IMR-90 (cell line): ENCODE data around the gene ZFHX3. TPM values are rescaled to one million over a fixed set of nuclear protein-coding genes. Genes with fewer than 3 reads are reported as not detected.

ENCODE experiments used
- ATAC-seq: fragments of 200-7000 bp; cut with Tn5 transposase; 2 replicates; pipeline ENCODE4 v1.9.1; 2020; ENCODE audit warnings: low read depth, mild to moderate bottlenecking, moderate library complexity
- BruUV-seq: library from RNA; stranded (reverse); fragments of 400-500 nt; replicated peaks from 2 replicates; lab custom pipeline; 2021; lab: Mats Ljungman, UMichigan
- CTCF ChIA-PET: fragments of 300-600 bp; formaldehyde crosslinking; extraction: SDS; loops from one replicate; lab custom pipeline; 2021; ENCODE audit warnings: antibody characterized with exemption; lab: Yijun Ruan, JAX
- POLR2A ChIA-PET: fragments of 300-600 bp; sonication (Branson Sonifier 250); formaldehyde crosslinking; loops from one replicate; lab custom pipeline; 2022; ENCODE audit warnings: antibody characterized with exemption; ENCODE audit not compliant: unreplicated experiment; lab: Charles Lee
- DNase-seq: peaks from one replicate; pipeline ENCODE4 v3.0.0; 2013
- H2AFZ ChIP-seq: replicated peaks from 2 replicates; pipeline ENCODE3; 2013; ENCODE audit warnings: low read length, mild to moderate bottlenecking; ENCODE audit not compliant: poor library complexity
- H2AK5ac ChIP-seq: 2 replicates; pipeline ENCODE4 v1.6.1; 2013; ENCODE audit warnings: low read depth, low read length, inconsistent platforms
- H2AK9ac ChIP-seq: replicated peaks from 2 replicates; pipeline ENCODE3; 2013; ENCODE audit warnings: mild to moderate bottlenecking, low read depth, low read length, moderate library complexity; ENCODE audit not compliant: poor library complexity
- H2BK120ac ChIP-seq: 2 replicates; pipeline ENCODE4 v1.6.1; 2013; ENCODE audit warnings: low read depth, low read length, inconsistent platforms
- H2BK15ac ChIP-seq: 3 replicates; pipeline ENCODE4 v1.6.1; 2013; ENCODE audit warnings: low read depth, low read length, inconsistent platforms
- H2BK20ac ChIP-seq: 2 replicates; pipeline ENCODE4 v1.6.1; 2013; ENCODE audit warnings: low read depth, mild to moderate bottlenecking, inconsistent platforms, low read length, moderate library complexity
- H2BK5ac ChIP-seq: 2 replicates; pipeline ENCODE4 v1.6.1; 2013; ENCODE audit warnings: mild to moderate bottlenecking, low read depth, low read length, inconsistent platforms; ENCODE audit not compliant: poor library complexity, severe bottlenecking
- H3K14ac ChIP-seq: replicated peaks from 2 replicates; pipeline ENCODE4 v1.6.1; 2013; ENCODE audit warnings: low read depth, low read length, inconsistent platforms
- H3K18ac ChIP-seq: 2 replicates; pipeline ENCODE4 v1.6.1; 2013; ENCODE audit warnings: low read depth, low read length, control low read depth
- H3K23ac ChIP-seq: 2 replicates; pipeline ENCODE4 v1.6.1; 2013; ENCODE audit warnings: low read depth, low read length, inconsistent platforms
- H3K27ac ChIP-seq: 2 replicates; pipeline ENCODE4 v1.5.1; 2013; ENCODE audit warnings: mild to moderate bottlenecking, control low read depth, low read length; ENCODE audit not compliant: insufficient read depth
- H3K27me3 ChIP-seq: 2 replicates; pipeline ENCODE4 v1.6.1; 2013; ENCODE audit warnings: low read length; ENCODE audit not compliant: control insufficient read depth, insufficient read depth
- H3K36me3 ChIP-seq: 2 replicates; pipeline ENCODE4 v1.6.1; 2013; ENCODE audit warnings: low read length, mixed read lengths; ENCODE audit not compliant: control insufficient read depth, insufficient read depth
- H3K4ac ChIP-seq: 2 replicates; pipeline ENCODE4 v1.6.1; 2013; ENCODE audit warnings: low read depth, low read length, inconsistent platforms
- H3K4me1 ChIP-seq: 2 replicates; pipeline ENCODE4 v1.6.1; 2013; ENCODE audit warnings: low read length, mixed read lengths; ENCODE audit not compliant: control insufficient read depth, insufficient read depth
- H3K4me2 ChIP-seq: 2 replicates; pipeline ENCODE4 v1.6.1; 2013; ENCODE audit warnings: low read depth, mild to moderate bottlenecking, control low read depth, low read length, moderate library complexity
- H3K4me3 ChIP-seq: 2 replicates; pipeline ENCODE4 v1.5.1; 2013; ENCODE audit warnings: low read depth, mild to moderate bottlenecking, control low read depth, low read length, moderate library complexity; ENCODE audit not compliant: insufficient read depth
- H3K56ac ChIP-seq: 2 replicates; pipeline ENCODE4 v1.6.1; 2013; ENCODE audit warnings: low read length, inconsistent platforms; ENCODE audit not compliant: insufficient read depth; ENCODE audit errors: extremely low read depth
- H3K79me1 ChIP-seq, 2 experiments: 2 replicates each; pipeline ENCODE4 v1.6.1; 2013; ENCODE audit warnings: low read length in 2 of 2, inconsistent platforms in 1 of 2, low read depth in 1 of 2
- H3K9ac ChIP-seq: 2 replicates; pipeline ENCODE4 v1.6.1; 2013; ENCODE audit warnings: low read depth, low read length, control low read depth
- H3K9me1 ChIP-seq: 2 replicates; pipeline ENCODE4 v1.6.1; 2013; ENCODE audit warnings: low read length, inconsistent platforms; ENCODE audit not compliant: insufficient read depth
- H3K9me3 ChIP-seq: 2 replicates; pipeline ENCODE4 v1.6.1; 2013; ENCODE audit warnings: low read length; ENCODE audit not compliant: control insufficient read depth, insufficient read depth
- H4K20me1 ChIP-seq: 2 replicates; pipeline ENCODE4 v1.6.1; 2013; ENCODE audit warnings: low read length, inconsistent platforms; ENCODE audit not compliant: insufficient read depth
- H4K5ac ChIP-seq: 2 replicates; pipeline ENCODE4 v1.6.1; 2013; ENCODE audit warnings: mild to moderate bottlenecking, low read depth, low read length, control low read depth
- H4K8ac ChIP-seq, 2 experiments: 2 replicates each; pipeline ENCODE4 v1.6.1; 2013; ENCODE audit warnings: low read depth in 2 of 2, low read length in 2 of 2, control low read depth in 1 of 2, inconsistent platforms in 1 of 2
- H4K91ac ChIP-seq: 2 replicates; pipeline ENCODE4 v1.6.1; 2013; ENCODE audit warnings: low read depth, low read length, inconsistent platforms; ENCODE audit not compliant: insufficient read depth
- BHLHE40 ChIP-seq: fragments of 150-350 bp; IDR thresholded peaks from 2 replicates; pipeline ENCODE4 v1.6.1; 2016; ENCODE audit warnings: mild to moderate bottlenecking, low read depth, low read length
- CEBPB ChIP-seq: IDR thresholded peaks from 2 replicates; pipeline ENCODE4 v1.6.1; 2012; ENCODE audit warnings: low read depth, low read length, improper control_type of control experiment
- CHD1 ChIP-seq: IDR thresholded peaks from 2 replicates; pipeline ENCODE4 v1.6.1; 2012; ENCODE audit warnings: low read depth, low read length, improper control_type of control experiment
- FOS ChIP-seq: fragments of 150-350 bp; IDR thresholded peaks from 2 replicates; pipeline ENCODE4 v1.6.1; 2016; ENCODE audit warnings: low read depth, low read length
- MAFK ChIP-seq: IDR thresholded peaks from 2 replicates; pipeline ENCODE4 v1.6.1; 2012; ENCODE audit warnings: low read depth, low read length, improper control_type of control experiment
- MAZ ChIP-seq: IDR thresholded peaks from 2 replicates; pipeline ENCODE4 v1.6.1; 2012; ENCODE audit warnings: low read depth, mild to moderate bottlenecking, low read length, improper control_type of control experiment, moderate library complexity, borderline replicate concordance
- MXI1 ChIP-seq: IDR thresholded peaks from 2 replicates; pipeline ENCODE4 v1.6.1; 2012; ENCODE audit warnings: low read depth, mild to moderate bottlenecking, low read length, moderate library complexity, borderline replicate concordance
- NFE2L2 ChIP-seq: fragments of 150-350 bp; IDR thresholded peaks from 2 replicates; pipeline ENCODE4 v1.6.1; 2016; ENCODE audit warnings: low read depth, mild to moderate bottlenecking, low read length
- POLR2A ChIP-seq: IDR thresholded peaks from 2 replicates; pipeline ENCODE4 v1.6.1; 2012; ENCODE audit warnings: mild to moderate bottlenecking, low read depth, low read length
- RAD21 ChIP-seq: IDR thresholded peaks from 2 replicates; pipeline ENCODE4 v1.6.1; 2012; ENCODE audit warnings: low read length, improper control_type of control experiment
- RCOR1 ChIP-seq: IDR thresholded peaks from 2 replicates; pipeline ENCODE4 v1.6.1; 2012; ENCODE audit warnings: mild to moderate bottlenecking, low read length, improper control_type of control experiment; ENCODE audit not compliant: insufficient replicate concordance
- RFX5 ChIP-seq: IDR thresholded peaks from 2 replicates; pipeline ENCODE4 v1.8.0; 2012; ENCODE audit warnings: low read depth, mild to moderate bottlenecking, low read length, moderate library complexity
- SMC3 ChIP-seq: fragments of 150-350 bp; IDR thresholded peaks from 2 replicates; pipeline ENCODE4 v1.6.1; 2016; ENCODE audit warnings: low read depth, mild to moderate bottlenecking, antibody characterized with exemption, low read length, moderate library complexity
- WGBS, 2 experiments: methylation state at CpG; one replicate each; pipeline versions ENCODE4 v1.1.5 to v1.1.7; 2013; ENCODE audit warnings: missing lambda C conversion rate in 2 of 2; ENCODE audit not compliant: insufficient read length in 1 of 2; ENCODE audit errors: extremely low coverage in 2 of 2; 5-methylcytosine and 5-hydroxymethylcytosine counted together
- dilution Hi-C: fragments of 300-500 bp; cut with HindIII; formaldehyde crosslinking; loops from one replicate; pipeline ENCODE4 v1.14.3; 2018; ENCODE audit warnings: low sequenced_read_pairs; ENCODE audit not compliant: unreplicated experiment
- in situ Hi-C: fragments of 300-500 bp; cut with MboI; formaldehyde crosslinking; loops from 3 replicates; pipeline ENCODE4 v1.14.3; 2019; ENCODE audit warnings: low sequenced_read_pairs, inconsistent platforms, mixed read lengths
- intact Hi-C: fragments of 100-400 bp; cut with micrococcal nuclease; formaldehyde crosslinking; loops from 2 replicates; pipeline ENCODE4 v1.10.0; 2022
- polyA plus RNA-seq, 3 experiments: library from polyadenylated mRNA; depleted of rRNA; stranded (reverse); fragments of >200 nt; gene quantifications; 2 replicates each; pipeline ENCODE4 v1.2.3, GENCODE V29; 2012; ENCODE audit warnings: low replicate concordance in 1 of 3
- total RNA-seq: library from RNA; depleted of rRNA; stranded (reverse); fragments of >200 nt; gene quantifications from 2 replicates; pipeline ENCODE4 v1.2.3, GENCODE V29; 2012
- TF ChIP-seq, protein P1 (sequence below): fragments of 150-350 bp; IDR thresholded peaks from 2 replicates; pipeline ENCODE4 v1.6.1; 2016; ENCODE audit warnings: low read depth, mild to moderate bottlenecking, low read length, moderate library complexity, borderline replicate concordance
- TF ChIP-seq, protein P2 (sequence below): conservative IDR thresholded peaks from 2 replicates; pipeline ENCODE4 v1.5.1; 2012; ENCODE audit warnings: mild to moderate bottlenecking, low read depth, low read length, improper control_type of control experiment
- TF ChIP-seq, protein P3 (sequence below): fragments of 150-350 bp; IDR thresholded peaks from 2 replicates; pipeline ENCODE4 v1.6.1; 2017; ENCODE audit warnings: mild to moderate bottlenecking, antibody characterized with exemption, low read length, low read depth

ZFHX3 gene
- total and polyA plus RNA-seq, 2 of the 4 experiments (the other 2 are of a cell fraction): 1.4 to 1.7 TPM

DNA sequence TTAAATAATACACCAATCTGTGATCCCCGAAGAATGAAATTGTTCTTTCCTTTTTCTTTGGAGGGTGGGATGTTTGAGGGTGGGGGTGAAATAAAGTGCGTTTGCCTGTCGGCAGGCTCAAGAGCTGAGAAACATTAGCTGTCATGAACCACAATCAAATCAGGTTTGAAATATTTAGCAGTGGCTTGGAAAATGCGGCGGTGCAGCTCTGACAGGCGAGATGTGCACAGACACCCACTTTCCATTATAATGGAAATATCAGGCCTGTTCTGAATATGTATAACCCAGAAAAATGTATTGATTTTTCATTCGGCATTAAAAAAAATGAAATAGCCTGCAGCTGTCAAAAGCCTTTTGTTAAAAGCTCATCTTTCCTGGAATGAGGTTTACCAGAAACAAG is 212.8 kb downstream of the ZFHX3 start:
- DNase-seq (no peak), ATAC-seq (no peak)
- no peak overlapping the region for H3K56ac ChIP-seq
- H3K27ac ChIP-seq: no peak overlapping the region
- H3K14ac ChIP-seq: no peak overlapping the region
- no TSS peak for BruUV-seq
- H3K79me1 ChIP-seq: peaks cover 20 to 45% of the 10 kb centered on the region in 2 experiments; a peak in 3 of 4 replicates
- H2AK9ac ChIP-seq: no peak overlapping the region
- peaks cover 7% of the 10 kb centered on the region for H3K9me1 ChIP-seq
- no peak overlapping the region for H2BK5ac ChIP-seq
- no peak overlapping the region for H2BK120ac ChIP-seq
- dilution Hi-C loops (no loop called here), in situ Hi-C loops (no loop called here), intact Hi-C loops (loop anchor here (5.0 to 10.0 kb wide), 3 partner anchors 97 to 1120 kb away; no protein-coding TSS in a partner anchor)
- no peak overlapping the region for H4K5ac ChIP-seq
- TF ChIP-seq MAZ (no peak), CEBPB (no peak), NFE2L2 (no peak), POLR2A (no peak), RFX5 (no peak), RCOR1 (no peak), BHLHE40 (no peak), FOS (no peak), SMC3 (no peak), CHD1 (no peak), MXI1 (no peak), MAFK (no peak), RAD21 (no peak)
- TF ChIP-seq, protein P1, sequence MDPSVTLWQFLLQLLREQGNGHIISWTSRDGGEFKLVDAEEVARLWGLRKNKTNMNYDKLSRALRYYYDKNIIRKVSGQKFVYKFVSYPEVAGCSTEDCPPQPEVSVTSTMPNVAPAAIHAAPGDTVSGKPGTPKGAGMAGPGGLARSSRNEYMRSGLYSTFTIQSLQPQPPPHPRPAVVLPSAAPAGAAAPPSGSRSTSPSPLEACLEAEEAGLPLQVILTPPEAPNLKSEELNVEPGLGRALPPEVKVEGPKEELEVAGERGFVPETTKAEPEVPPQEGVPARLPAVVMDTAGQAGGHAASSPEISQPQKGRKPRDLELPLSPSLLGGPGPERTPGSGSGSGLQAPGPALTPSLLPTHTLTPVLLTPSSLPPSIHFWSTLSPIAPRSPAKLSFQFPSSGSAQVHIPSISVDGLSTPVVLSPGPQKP: no peak
- TF ChIP-seq, protein P2, sequence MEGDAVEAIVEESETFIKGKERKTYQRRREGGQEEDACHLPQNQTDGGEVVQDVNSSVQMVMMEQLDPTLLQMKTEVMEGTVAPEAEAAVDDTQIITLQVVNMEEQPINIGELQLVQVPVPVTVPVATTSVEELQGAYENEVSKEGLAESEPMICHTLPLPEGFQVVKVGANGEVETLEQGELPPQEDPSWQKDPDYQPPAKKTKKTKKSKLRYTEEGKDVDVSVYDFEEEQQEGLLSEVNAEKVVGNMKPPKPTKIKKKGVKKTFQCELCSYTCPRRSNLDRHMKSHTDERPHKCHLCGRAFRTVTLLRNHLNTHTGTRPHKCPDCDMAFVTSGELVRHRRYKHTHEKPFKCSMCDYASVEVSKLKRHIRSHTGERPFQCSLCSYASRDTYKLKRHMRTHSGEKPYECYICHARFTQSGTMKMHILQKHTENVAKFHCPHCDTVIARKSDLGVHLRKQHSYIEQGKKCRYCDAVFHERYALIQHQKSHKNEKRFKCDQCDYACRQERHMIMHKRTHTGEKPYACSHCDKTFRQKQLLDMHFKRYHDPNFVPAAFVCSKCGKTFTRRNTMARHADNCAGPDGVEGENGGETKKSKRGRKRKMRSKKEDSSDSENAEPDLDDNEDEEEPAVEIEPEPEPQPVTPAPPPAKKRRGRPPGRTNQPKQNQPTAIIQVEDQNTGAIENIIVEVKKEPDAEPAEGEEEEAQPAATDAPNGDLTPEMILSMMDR: no peak
- TF ChIP-seq, protein P3, sequence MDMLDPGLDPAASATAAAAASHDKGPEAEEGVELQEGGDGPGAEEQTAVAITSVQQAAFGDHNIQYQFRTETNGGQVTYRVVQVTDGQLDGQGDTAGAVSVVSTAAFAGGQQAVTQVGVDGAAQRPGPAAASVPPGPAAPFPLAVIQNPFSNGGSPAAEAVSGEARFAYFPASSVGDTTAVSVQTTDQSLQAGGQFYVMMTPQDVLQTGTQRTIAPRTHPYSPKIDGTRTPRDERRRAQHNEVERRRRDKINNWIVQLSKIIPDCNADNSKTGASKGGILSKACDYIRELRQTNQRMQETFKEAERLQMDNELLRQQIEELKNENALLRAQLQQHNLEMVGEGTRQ: no peak
- no CpG with 5 or more reads among the region's 7 CpGs for WGBS, 2 experiments
- no peak overlapping the region for H2BK15ac ChIP-seq
- POLR2A ChIA-PET: no interaction called here
- no peak overlapping the region for H4K8ac ChIP-seq
- no peak overlapping the region for H3K23ac ChIP-seq
- no peaks in the 10 kb centered on the region for H3K27me3 ChIP-seq
- H4K20me1 ChIP-seq: peaks cover 29% of the 10 kb centered on the region
- H4K91ac ChIP-seq: no peak overlapping the region
- CTCF ChIA-PET: interaction anchor here (0.6 kb wide), 1 partner anchor 222 kb away, joined by 3 read pairs; no protein-coding TSS in a partner anchor
- H2AK5ac ChIP-seq: no peak overlapping the region
- no peak overlapping the region for H2BK20ac ChIP-seq
- no peak overlapping the region for H3K4me2 ChIP-seq
- H3K36me3 ChIP-seq: no peaks in the 10 kb centered on the region
- no peak overlapping the region for H3K4me3 ChIP-seq
- no peak overlapping the region for H3K9ac ChIP-seq
- no peak overlapping the region for H2AFZ ChIP-seq
- no peak overlapping the region for H3K18ac ChIP-seq
- no peak overlapping the region for H3K4ac ChIP-seq
- no peaks in the 10 kb centered on the region for H3K9me3 ChIP-seq
- H3K4me1 ChIP-seq: peaks cover 4% of the 10 kb centered on the region
